HepG2 (cell line): ENCODE results near the gene ZNF524. TPM values are rescaled to one million over a fixed set of nuclear protein-coding genes. Genes with fewer than 3 reads are reported as not detected.
A peak's percentile ranks its signal among the peaks of the same experiment; 100 is the strongest.

Source experiments
- CHD4 ChIP-seq: fragments of 200-600 bp; sonication (generic); IDR thresholded peaks from 2 replicates; pipeline ENCODE4 v1.7.0; 2017; ENCODE audit warnings: mild to moderate bottlenecking, low read length, borderline replicate concordance
- FOXP1 ChIP-seq, 2 experiments: fragments of 450-650 bp in 1 of 2; IDR thresholded peaks; 2 replicates each; pipeline ENCODE4 v1.6.1; 2017 to 2018; ENCODE audit warnings: antibody characterized with exemption in 1 of 2
- KDM3A ChIP-seq: IDR thresholded peaks from 2 replicates; pipeline ENCODE4 v1.6.1; 2018; ENCODE audit warnings: low read depth, missing compliant biosample characterization
- MAZ ChIP-seq, 2 experiments: sonication (generic) in 1 of 2; formaldehyde crosslinking in 1 of 2; IDR thresholded peaks; 2 replicates each; pipeline versions ENCODE4 v1.5.0 to v1.6.1; 2012 to 2020; ENCODE audit warnings: low read depth in 2 of 2, mild to moderate bottlenecking in 2 of 2, borderline replicate concordance in 1 of 2, improper control_type of control experiment in 1 of 2, low read length in 1 of 2, missing genetic modification reagents in 1 of 2, moderate library complexity in 1 of 2
- MTF2 ChIP-seq: sonication (generic); formaldehyde crosslinking; IDR thresholded peaks from 2 replicates; pipeline ENCODE4 v1.5.0; 2020; ENCODE audit warnings: missing genetic modification reagents, borderline replicate concordance
- NR2C2 ChIP-seq: sonication (generic); formaldehyde crosslinking; IDR thresholded peaks from 2 replicates; pipeline ENCODE4 v1.4.0; 2020; ENCODE audit warnings: missing genetic modification reagents, mild to moderate bottlenecking, moderate library complexity, borderline replicate concordance
- PPARG ChIP-seq: conservative IDR thresholded peaks from 2 replicates; pipeline ENCODE4 v1.6.1; 2016; ENCODE audit warnings: missing biosample characterization, missing genetic modification reagents
- RBAK ChIP-seq: sonication (generic); formaldehyde crosslinking; IDR thresholded peaks from 2 replicates; pipeline ENCODE4 v1.5.1; 2020; ENCODE audit warnings: mild to moderate bottlenecking, missing genetic modification reagents
- RBM39 ChIP-seq: fragments of 200-400 bp; formaldehyde crosslinking; IDR thresholded peaks from one replicate; pipeline ENCODE4 v1.6.1; 2018; ENCODE audit warnings: antibody characterized with exemption, mild to moderate bottlenecking, low read depth, low read length; ENCODE audit not compliant: poor library complexity, severe bottlenecking
- RFXAP ChIP-seq: sonication (generic); formaldehyde crosslinking; IDR thresholded peaks from 2 replicates; pipeline ENCODE4 v1.4.0; 2020; ENCODE audit warnings: missing genetic modification reagents, borderline replicate concordance
- SMAD9 ChIP-seq: sonication (generic); formaldehyde crosslinking; IDR thresholded peaks from 2 replicates; pipeline ENCODE4 v1.5.1; 2020; ENCODE audit warnings: mild to moderate bottlenecking, missing genetic modification reagents
- STAT5B ChIP-seq: sonication (generic); formaldehyde crosslinking; IDR thresholded peaks from 2 replicates; pipeline ENCODE4 v1.4.0; 2020; ENCODE audit warnings: missing genetic modification reagents
- ZNF230 ChIP-seq: sonication (generic); formaldehyde crosslinking; IDR thresholded peaks from 2 replicates; pipeline ENCODE4 v1.4.0; 2020; ENCODE audit warnings: mild to moderate bottlenecking, missing genetic modification reagents
- ZNF639 ChIP-seq: conservative IDR thresholded peaks from 2 replicates; pipeline ENCODE4 v1.6.1; 2018; ENCODE audit warnings: missing genetic modification reagents
- ZSCAN31 ChIP-seq: sonication (generic); formaldehyde crosslinking; IDR thresholded peaks from 2 replicates; pipeline ENCODE4 v1.5.0; 2020; ENCODE audit warnings: low read depth, mild to moderate bottlenecking, missing genetic modification reagents
- polyA plus RNA-seq, 8 experiments: library from polyadenylated mRNA; depleted of rRNA in 3 of 8; stranded (reverse) in 7 of 8; unstranded in 1 of 8; fragments of >200 nt; fragmentation: Illumina TruSeq in 4 of 8; extraction: Trizol in 4 of 8; gene quantifications; 2 replicates each; pipeline versions ENCODE4 v1.2.1 to v1.2.3, GENCODE V29; 2011 to 2016; ENCODE audit warnings: low read depth in 4 of 8, missing spikeins in 1 of 8, mixed read lengths in 1 of 8; ENCODE audit not compliant: insufficient read depth in 1 of 8
- total RNA-seq, 5 experiments: library from RNA; depleted of rRNA; stranded (reverse); fragments of >200 nt; fragmentation: Illumina TruSeq; extraction: Trizol; gene quantifications; 2 replicates each; pipeline ENCODE4 v1.2.3, GENCODE V29; 2016; ENCODE audit warnings: low read depth in 1 of 5
- TF ChIP-seq, protein P1 (sequence below): sonication (generic); formaldehyde crosslinking; IDR thresholded peaks from 2 replicates; pipeline ENCODE4 v1.4.0; 2020; ENCODE audit warnings: low read depth, mild to moderate bottlenecking, missing genetic modification reagents
- TF ChIP-seq, protein P2 (sequence below): sonication (generic); formaldehyde crosslinking; IDR thresholded peaks from 2 replicates; pipeline ENCODE4 v1.5.0; 2020; ENCODE audit warnings: missing genetic modification reagents
- TF ChIP-seq, protein P3 (sequence below): sonication (generic); formaldehyde crosslinking; IDR thresholded peaks from one replicate; pipeline ENCODE4 v1.5.1; 2020; ENCODE audit warnings: mild to moderate bottlenecking, missing genetic modification reagents; ENCODE audit errors: not compliant biosample characterization

Gene ZNF524
- total and polyA plus RNA-seq, 2 of the 13 experiments (the other 11 are each of a cell fraction or from before 2014, with no cell fraction given), result 3.2 to 4.6 TPM

DNA sequence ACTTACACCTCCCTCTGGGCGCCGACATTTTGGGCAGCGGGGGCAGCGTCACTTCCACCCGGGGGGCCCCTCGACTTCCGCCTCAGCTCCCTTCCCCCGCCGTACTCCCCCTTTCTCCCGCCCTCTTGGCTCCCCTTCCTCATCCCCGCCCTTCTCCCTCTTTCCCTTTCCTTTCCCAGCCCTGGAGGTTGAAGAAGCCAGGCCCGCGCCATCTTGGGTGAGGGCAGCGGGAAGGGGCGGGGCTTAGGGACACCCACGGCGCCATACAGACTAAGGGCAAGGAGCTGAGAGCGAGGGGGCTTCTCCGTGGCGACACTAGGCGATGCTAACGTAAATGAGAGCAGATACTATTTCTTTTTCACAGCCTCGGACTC lies 633 bp upstream of the ZNF524 start, which contains the start of gene FIZ1 (continued):
- TF ChIP-seq ZNF230 (no peak), ZSCAN31 (no peak), KDM3A (CRISPR knock-in tag) (no peak), SMAD9 (CRISPR knock-in tag) (no peak), NR2C2 (CRISPR knock-in tag) (peak; percentile 97), MTF2 (no peak), MAZ (IDR thresholded peaks at IDR 0.05; ENCODE audit: borderline replicate concordance, low read depth, low read length) (peak; percentile 97), MAZ (CRISPR knock-in tag; IDR thresholded peaks at IDR 0.05; ENCODE audit: low read depth) (peak; percentile 26; the same call in 1 of the 2 replicates), PPARG (no peak), CHD4 (no peak), ZNF639 (CRISPR knock-in tag) (peak; percentile 79; the same call in 1 of the 2 replicates), RBM39 (peak; percentile 30), STAT5B (no peak), FOXP1 (IDR thresholded peaks at IDR 0.05) (no peak), FOXP1 (CRISPR knock-in tag; IDR thresholded peaks at IDR 0.05) (no peak; the same call in 1 of the 2 replicates), RFXAP (0 out of 2 replicates have a peak, but pooled peaks have one; percentile 22), RBAK (CRISPR knock-in tag) (no peak)
- TF ChIP-seq, protein P1, sequence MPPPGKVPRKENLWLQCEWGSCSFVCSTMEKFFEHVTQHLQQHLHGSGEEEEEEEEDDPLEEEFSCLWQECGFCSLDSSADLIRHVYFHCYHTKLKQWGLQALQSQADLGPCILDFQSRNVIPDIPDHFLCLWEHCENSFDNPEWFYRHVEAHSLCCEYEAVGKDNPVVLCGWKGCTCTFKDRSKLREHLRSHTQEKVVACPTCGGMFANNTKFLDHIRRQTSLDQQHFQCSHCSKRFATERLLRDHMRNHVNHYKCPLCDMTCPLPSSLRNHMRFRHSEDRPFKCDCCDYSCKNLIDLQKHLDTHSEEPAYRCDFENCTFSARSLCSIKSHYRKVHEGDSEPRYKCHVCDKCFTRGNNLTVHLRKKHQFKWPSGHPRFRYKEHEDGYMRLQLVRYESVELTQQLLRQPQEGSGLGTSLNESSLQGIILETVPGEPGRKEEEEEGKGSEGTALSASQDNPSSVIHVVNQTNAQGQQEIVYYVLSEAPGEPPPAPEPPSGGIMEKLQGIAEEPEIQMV (CRISPR knock-in tag), result peak; percentile 52; the same call in 1 of the 2 replicates
- TF ChIP-seq, protein P2, sequence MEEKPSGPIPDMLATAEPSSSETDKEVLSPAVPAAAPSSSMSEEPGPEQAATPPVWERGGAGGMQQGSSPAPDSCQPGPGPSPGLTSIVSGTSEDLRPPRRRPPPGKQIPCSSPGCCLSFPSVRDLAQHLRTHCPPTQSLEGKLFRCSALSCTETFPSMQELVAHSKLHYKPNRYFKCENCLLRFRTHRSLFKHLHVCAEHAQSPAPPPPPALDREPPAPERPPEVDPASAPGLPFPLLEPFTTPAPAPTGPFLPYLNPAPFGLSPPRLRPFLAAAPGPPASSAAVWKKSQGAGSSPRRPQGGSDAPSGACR (CRISPR knock-in tag), result no peak
- TF ChIP-seq, protein P3, sequence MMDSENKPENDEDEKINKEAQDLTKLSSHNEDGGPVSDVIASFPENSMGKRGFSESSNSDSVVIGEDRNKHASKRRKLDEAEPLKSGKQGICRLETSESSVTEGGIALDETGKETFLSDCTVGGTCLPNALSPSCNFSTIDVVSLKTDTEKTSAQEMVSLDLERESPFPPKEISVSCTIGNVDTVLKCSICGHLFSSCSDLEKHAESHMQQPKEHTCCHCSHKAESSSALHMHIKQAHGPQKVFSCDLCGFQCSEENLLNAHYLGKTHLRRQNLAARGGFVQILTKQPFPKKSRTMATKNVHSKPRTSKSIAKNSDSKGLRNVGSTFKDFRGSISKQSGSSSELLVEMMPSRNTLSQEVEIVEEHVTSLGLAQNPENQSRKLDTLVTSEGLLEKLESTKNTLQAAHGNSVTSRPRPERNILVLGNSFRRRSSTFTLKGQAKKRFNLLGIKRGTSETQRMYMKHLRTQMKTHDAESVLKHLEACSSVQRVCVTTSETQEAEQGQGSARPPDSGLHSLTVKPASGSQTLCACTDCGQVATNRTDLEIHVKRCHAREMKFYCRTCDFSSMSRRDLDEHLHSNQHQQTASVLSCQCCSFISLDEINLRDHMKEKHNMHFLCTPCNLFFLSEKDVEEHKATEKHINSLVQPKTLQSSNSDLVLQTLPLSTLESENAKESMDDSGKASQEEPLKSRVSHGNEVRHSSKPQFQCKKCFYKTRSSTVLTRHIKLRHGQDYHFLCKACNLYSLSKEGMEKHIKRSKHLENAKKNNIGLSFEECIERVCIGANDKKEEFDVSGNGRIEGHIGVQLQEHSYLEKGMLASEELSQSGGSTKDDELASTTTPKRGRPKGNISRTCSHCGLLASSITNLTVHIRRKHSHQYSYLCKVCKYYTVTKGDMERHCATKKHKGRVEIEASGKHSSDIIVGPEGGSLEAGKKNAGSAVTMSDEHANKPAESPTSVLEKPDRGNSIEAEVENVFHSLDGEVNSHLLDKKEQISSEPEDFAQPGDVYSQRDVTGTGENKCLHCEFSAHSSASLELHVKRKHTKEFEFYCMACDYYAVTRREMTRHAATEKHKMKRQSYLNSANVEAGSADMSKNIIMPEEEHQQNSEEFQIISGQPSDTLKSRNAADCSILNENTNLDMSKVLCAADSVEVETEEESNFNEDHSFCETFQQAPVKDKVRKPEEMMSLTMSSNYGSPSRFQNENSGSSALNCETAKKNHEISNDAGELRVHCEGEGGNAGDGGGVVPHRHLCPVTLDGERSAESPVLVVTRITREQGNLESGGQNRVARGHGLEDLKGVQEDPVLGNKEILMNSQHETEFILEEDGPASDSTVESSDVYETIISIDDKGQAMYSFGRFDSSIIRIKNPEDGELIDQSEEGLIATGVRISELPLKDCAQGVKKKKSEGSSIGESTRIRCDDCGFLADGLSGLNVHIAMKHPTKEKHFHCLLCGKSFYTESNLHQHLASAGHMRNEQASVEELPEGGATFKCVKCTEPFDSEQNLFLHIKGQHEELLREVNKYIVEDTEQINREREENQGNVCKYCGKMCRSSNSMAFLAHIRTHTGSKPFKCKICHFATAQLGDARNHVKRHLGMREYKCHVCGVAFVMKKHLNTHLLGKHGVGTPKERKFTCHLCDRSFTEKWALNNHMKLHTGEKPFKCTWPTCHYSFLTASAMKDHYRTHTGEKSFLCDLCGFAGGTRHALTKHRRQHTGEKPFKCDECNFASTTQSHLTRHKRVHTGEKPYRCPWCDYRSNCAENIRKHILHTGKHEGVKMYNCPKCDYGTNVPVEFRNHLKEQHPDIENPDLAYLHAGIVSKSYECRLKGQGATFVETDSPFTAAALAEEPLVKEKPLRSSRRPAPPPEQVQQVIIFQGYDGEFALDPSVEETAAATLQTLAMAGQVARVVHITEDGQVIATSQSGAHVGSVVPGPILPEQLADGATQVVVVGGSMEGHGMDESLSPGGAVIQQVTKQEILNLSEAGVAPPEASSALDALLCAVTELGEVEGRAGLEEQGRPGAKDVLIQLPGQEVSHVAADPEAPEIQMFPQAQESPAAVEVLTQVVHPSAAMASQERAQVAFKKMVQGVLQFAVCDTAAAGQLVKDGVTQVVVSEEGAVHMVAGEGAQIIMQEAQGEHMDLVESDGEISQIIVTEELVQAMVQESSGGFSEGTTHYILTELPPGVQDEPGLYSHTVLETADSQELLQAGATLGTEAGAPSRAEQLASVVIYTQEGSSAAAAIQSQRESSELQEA, result no peak
